CD4-positive, alpha-beta T cell treated with Interleukin-17A for 1 hour (primary cell): ENCODE measurements around the gene MAMDC4.
"Not testable (repeated sequence)": the region's sequence is repeated elsewhere in the genome, so short reads cannot be mapped to it uniquely, and the experiment has no call there.

Experiments
- DNase-seq: peaks from one replicate; pipeline ENCODE4 v3.0.0-alpha.2; 2020

MAMDC4 gene

GRCh38 chr9:136825295-136826187 is 26.6 kb upstream of the MAMDC4 start:
- DNase-seq = no peak

- DNase-seq = no peak
Observed at GRCh38 chr9:136826188-136826541, 26.0 kb upstream of the MAMDC4 start.

GRCh38 chr9:136826703-136827582 is 25.2 kb upstream of the MAMDC4 start:
- DNase-seq = no peak

GRCh38 chr9:136827794-136828473 is 24.2 kb upstream of the MAMDC4 start:
- DNase-seq = no peak

GRCh38 chr9:136828474-136829140 is 23.5 kb upstream of the MAMDC4 start:
- DNase-seq = no peak

- no peak for DNase-seq
Observed at GRCh38 chr9:136829412-136829811, 22.7 kb upstream of the MAMDC4 start.

GRCh38 chr9:136829981-136830885 is 21.9 kb upstream of the MAMDC4 start:
- DNase-seq = no peak

GRCh38 chr9:136831002-136831719 is 21.0 kb upstream of the MAMDC4 start:
- no peak for DNase-seq

- DNase-seq = no peak
Observed at GRCh38 chr9:136831720-136832104, 20.4 kb upstream of the MAMDC4 start.

- no peak for DNase-seq
Observed at GRCh38 chr9:136832581-136832980, 19.6 kb upstream of the MAMDC4 start.

GRCh38 chr9:136833381-136834048 is 18.6 kb upstream of the MAMDC4 start:
- not testable (repeated sequence) for DNase-seq

GRCh38 chr9:136835162-136835931 is 16.8 kb upstream of the MAMDC4 start:
- no peak for DNase-seq

GRCh38 chr9:136835932-136836904 is 15.9 kb upstream of the MAMDC4 start:
- DNase-seq = no peak

- no peak for DNase-seq
Observed at GRCh38 chr9:136837146-136837855, 14.8 kb upstream of the MAMDC4 start.

- not testable (repeated sequence) for DNase-seq
Observed at GRCh38 chr9:136837856-136838277, 14.3 kb upstream of the MAMDC4 start.

GRCh38 chr9:136838314-136839228 is 13.6 kb upstream of the MAMDC4 start:
- no peak for DNase-seq
